HG03064 (cell line): ENCODE data around the gene TMEM184C.

ENCODE experiments used
- ATAC-seq: cut with Tn5 transposase; IDR thresholded peaks from one replicate; pipeline ENCODE4 v1.9.1; 2021; ENCODE audit warnings: low read depth; ENCODE audit not compliant: unreplicated experiment

TMEM184C gene

GRCh38 chr4:147599206-147599605 lies 18.0 kb upstream of the TMEM184C start:
- no peak for ATAC-seq

DNA sequence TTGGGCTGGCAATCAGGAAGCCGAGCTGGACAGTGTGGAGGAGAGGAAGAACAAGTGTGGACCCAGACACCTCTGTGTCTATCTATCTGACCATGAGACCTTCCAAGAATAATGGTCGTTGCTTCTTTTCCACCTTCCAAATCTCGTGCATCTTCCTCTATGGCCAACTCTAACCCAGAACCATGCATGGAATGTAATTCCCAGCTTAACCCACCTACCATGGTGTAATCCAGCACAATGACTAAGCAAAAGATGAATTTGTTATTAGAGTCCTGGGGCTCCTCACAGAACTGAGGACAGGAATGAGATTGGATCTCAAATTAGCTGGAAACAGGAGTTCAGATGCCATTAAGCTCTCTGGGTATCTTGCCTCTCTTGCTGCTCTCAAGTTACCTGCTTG lies 17.4 kb upstream of the TMEM184C start:
- ATAC-seq: no peak

- ATAC-seq: no peak
These were observed 11.7 kb upstream of the TMEM184C start for GRCh38 chr4:147605499-147605898.

DNA sequence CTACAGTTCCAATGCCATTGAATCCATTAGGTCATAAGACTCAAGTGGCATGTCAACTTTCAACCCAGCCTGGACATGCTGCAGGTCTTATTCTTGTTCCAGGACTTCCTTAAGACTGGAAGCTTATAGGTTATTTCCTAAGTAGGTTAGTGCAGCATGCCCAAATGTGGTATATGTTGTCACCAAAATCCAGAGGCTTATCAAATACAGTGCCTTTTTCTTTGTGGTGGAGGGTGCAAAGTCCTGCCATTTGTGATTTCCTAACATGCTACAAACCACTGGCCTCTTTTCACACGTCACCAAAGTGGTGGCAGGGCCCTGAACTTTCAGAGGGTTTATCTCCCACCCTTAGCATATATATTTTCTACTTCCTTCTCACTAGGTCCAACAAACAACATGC lies 9.7 kb upstream of the TMEM184C start:
- no peak for ATAC-seq

- ATAC-seq: no peak
These were observed 6.5 kb upstream of the TMEM184C start for GRCh38 chr4:147610686-147611085.

DNA sequence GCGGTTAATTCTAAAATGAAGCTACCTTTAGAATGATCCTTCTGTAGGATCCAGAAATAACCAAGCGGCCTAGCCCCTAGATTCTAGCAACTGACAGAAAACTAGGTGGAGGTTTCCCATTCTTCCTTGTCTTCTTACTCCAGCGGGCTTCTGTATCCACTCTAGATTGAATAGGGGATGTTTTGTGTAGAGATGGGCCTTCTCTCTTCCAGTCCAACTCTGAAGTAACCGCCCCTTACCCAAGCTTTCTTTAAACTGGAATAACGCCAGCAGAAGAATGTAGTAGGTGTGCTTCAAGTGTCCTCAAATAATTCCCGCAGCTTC lies 386 bp upstream of the TMEM184C start:
- ATAC-seq: peak; percentile 5

- ATAC-seq: peak; percentile 11
These were observed 869 bp downstream of the TMEM184C start for GRCh38 chr4:147617841-147618691.

- no peak for ATAC-seq
These were observed 3.1 kb downstream of the TMEM184C start for GRCh38 chr4:147620315-147620714.

GRCh38 chr4:147625733-147626132 lies 8.5 kb downstream of the TMEM184C start:
- no peak for ATAC-seq

DNA sequence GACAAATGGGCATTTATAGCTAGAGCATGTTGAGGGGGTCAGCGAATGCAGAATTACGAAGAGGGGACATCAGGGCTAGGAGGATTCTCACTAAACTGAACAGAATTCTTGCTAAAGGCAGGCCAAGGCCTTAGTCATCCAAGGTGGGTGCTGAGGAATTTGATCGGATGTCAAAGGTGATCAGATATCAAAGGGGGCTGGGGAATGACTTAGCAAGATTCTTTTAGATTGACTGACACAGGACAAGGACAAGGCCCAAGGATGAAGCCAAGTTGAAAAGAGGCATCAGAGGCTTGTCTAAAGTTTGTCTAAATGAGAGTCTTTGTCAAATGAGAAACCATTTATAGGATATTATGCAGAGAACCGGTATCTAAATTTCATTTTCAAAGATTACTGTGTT lies 9.7 kb downstream of the TMEM184C start:
- ATAC-seq: no peak

DNA sequence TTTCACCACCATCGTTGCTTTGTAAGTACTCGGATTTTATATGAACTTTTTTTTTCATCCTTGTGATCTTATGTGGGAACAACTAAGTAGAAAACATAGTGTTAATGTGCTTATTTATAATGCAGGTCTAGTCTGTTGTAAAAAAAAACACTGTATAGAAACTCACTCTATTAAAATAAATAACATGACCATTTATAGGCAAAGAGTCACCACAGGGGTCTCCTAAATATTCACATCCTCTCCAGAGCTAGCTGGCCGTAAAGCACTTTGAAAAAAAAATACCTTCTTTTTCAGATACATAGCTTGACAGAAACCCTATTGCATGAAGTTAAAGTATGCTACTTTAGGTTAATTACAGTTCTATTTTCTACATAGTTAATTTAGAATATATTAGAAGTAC lies 11.2 kb downstream of the TMEM184C start:
- ATAC-seq: no peak

GRCh38 chr4:147629783-147630730 lies 12.9 kb downstream of the TMEM184C start:
- ATAC-seq: no peak

GRCh38 chr4:147633113-147633512 lies 15.9 kb downstream of the TMEM184C start:
- no peak for ATAC-seq

- ATAC-seq: no peak
These were observed 16.4 kb downstream of the TMEM184C start for GRCh38 chr4:147633643-147634042.

DNA sequence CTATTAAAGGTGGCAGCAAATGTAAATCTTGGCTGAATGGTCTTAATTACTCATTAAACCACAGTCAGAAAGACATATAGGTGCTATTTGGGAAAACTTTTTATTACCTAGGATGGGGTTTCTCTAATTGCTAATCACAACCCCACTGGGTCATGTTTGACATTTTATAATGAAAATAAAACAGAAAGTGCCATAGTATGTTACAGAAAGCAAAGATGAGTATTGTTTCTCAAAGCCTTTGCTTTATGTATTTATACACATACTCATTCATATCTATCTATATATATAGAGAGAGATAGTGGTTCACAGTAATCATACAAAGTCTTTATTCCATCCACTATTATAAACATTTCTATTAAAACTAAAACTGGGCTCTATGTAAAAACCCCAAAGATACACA lies 18.2 kb downstream of the TMEM184C start:
- no peak for ATAC-seq

- ATAC-seq: no peak
These were observed 21.2 kb downstream of the TMEM184C start for GRCh38 chr4:147638365-147638764.

GRCh38 chr4:147638942-147639341 lies 21.7 kb downstream of the TMEM184C start:
- ATAC-seq: no peak

DNA sequence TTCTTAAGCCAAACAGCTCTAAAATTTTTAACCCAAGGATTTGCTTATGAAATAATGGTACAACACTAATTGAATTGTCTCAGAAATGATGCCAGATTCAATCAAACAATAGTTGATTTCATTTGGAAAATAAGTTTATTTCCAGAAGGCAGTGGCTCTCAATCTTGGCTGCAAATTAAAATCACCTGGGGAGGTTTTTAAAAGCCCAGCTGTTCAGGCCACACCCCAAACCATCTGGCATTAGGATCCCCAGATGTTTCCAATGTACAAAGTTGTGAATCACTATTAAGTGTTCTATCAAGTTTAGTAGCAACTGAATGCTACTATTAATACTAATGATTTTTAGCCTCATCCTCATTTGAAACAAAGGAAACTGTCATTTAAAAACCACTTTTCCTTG lies 22.2 kb downstream of the TMEM184C start:
- ATAC-seq: no peak

GRCh38 chr4:147640331-147640730 lies 23.1 kb downstream of the TMEM184C start:
- no peak for ATAC-seq

GRCh38 chr4:147643616-147644015 lies 26.4 kb downstream of the TMEM184C start:
- ATAC-seq: no peak

DNA sequence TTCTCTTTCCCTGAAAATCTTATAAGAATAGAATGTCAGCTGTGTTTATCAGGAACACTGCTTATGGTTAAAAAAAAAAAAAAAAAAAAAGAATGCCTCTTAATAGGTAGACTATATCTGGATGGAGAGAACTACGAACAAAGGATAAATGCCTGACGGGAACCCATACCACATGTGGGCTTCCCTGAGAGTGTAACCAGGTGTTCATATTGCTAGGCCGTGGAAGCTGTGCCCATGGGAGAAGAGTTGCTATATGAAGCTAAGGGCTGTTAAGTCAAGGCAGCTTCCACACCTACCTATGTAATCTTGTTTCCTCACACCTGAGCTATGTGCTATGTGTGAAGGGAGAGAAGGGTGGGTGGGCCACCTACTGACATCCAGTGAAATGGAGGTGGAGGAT lies 27.3 kb downstream of the TMEM184C start:
- ATAC-seq: no peak

DNA sequence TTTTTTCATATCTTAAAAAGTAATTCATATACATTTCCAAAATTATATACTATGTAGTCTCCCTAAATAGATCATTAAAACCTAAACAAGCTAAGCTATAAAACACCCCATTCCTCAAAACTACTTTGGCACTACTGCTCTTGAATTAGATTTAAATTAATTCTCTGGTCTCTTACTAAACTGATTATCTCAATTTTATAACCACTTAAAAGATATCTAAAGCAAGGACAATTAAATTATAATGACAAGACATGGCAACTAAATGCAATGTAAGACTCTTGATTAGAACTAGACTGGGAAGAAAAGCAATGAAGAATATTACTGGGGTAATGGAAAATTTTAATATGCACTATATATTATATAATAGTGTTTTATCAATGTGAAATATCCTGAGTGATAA lies 27.9 kb downstream of the TMEM184C start:
- no peak for ATAC-seq
